Neutrophil (primary cell): ENCODE data around the gene HDAC11.

Experiments
- H3K27ac ChIP-seq: fragments of 200-600 bp; sonication (generic); 2 replicates; pipeline ENCODE4 v1.5.1; 2016; ENCODE audit warnings: mild to moderate bottlenecking, moderate library complexity
- H3K27me3 ChIP-seq: fragments of 200-600 bp; sonication (generic); 2 replicates; pipeline ENCODE4 v1.6.0; 2016; ENCODE audit warnings: mild to moderate bottlenecking
- H3K36me3 ChIP-seq: fragments of 200-600 bp; sonication (generic); 2 replicates; pipeline ENCODE4 v1.5.1; 2017
- H3K4me1 ChIP-seq, 2 experiments: fragments of 200-600 bp in 1 of 2; sonication (generic) in 1 of 2; 1 replicate in 1 of 2; 2 replicates in 1 of 2; pipeline versions ENCODE4 v1.5.1 to v1.6.1; 2013 to 2016; ENCODE audit warnings: low read depth in 1 of 2, low read length in 1 of 2, mild to moderate bottlenecking in 1 of 2, moderate library complexity in 1 of 2; ENCODE audit not compliant: control insufficient read depth in 1 of 2, insufficient read depth in 1 of 2
- H3K4me3 ChIP-seq, 2 experiments: fragments of 200-600 bp in 1 of 2; sonication (generic) in 1 of 2; 1 replicate in 1 of 2; 2 replicates in 1 of 2; pipeline ENCODE4 v1.5.1; 2013 to 2016; ENCODE audit warnings: low read depth in 1 of 2, low read length in 1 of 2, mild to moderate bottlenecking in 1 of 2, moderate library complexity in 1 of 2
- H3K9me3 ChIP-seq: fragments of 200-600 bp; sonication (generic); 2 replicates; pipeline ENCODE4 v1.5.1; 2016
- TF ChIP-seq, protein P1 (sequence below): fragments of 200-600 bp; sonication (generic); IDR thresholded peaks from 2 replicates; pipeline ENCODE4 v1.5.1; 2016; ENCODE audit warnings: antibody characterized with exemption

HDAC11 gene

DNA sequence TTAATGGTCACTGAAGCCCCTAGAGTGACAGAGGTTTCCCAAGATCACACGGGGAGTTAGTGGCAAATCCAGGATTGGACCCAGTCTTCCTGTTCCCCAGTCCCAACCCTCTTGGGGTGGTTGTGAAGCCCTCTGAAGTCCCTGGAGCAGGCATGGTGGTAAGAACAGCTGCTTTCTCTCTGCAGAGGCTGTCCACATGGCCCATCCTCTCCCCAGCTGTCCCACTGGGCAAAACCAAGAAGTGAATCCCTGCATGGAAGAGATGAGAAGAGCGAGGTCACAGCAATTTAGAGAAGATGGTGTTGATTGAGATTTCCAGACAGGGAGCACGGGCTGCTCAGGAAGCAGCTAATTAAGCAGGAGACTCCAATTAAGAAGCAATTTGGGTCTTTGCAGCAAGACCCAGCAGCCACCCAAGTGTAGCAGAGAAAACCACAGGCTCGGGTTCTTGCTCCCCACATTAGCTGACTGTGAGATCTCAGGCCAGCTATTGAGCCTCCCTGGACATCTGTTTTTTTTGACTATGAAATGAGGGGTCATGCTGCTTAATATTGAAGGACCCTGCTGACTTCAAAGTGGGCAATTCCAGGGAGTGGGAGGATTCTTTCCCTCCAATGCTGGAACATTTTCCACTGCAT, 14.8 kb upstream of the HDAC11 start:
- Histone ChIP-seq H3K27ac (no peak overlapping the region), H3K27me3 (peaks cover 17% of the 10 kb centered on the region), H3K4me1 (no peaks in the 10 kb centered on the region), H3K9me3 (no peaks in the 10 kb centered on the region), H3K4me3 (no peak overlapping the region), H3K36me3 (no peaks in the 10 kb centered on the region)
- TF ChIP-seq, protein P1, sequence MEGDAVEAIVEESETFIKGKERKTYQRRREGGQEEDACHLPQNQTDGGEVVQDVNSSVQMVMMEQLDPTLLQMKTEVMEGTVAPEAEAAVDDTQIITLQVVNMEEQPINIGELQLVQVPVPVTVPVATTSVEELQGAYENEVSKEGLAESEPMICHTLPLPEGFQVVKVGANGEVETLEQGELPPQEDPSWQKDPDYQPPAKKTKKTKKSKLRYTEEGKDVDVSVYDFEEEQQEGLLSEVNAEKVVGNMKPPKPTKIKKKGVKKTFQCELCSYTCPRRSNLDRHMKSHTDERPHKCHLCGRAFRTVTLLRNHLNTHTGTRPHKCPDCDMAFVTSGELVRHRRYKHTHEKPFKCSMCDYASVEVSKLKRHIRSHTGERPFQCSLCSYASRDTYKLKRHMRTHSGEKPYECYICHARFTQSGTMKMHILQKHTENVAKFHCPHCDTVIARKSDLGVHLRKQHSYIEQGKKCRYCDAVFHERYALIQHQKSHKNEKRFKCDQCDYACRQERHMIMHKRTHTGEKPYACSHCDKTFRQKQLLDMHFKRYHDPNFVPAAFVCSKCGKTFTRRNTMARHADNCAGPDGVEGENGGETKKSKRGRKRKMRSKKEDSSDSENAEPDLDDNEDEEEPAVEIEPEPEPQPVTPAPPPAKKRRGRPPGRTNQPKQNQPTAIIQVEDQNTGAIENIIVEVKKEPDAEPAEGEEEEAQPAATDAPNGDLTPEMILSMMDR, result no peak

- Histone ChIP-seq H3K4me3 (no peak overlapping the region), H3K27ac (no peak overlapping the region), H3K36me3 (no peaks in the 10 kb centered on the region), H3K27me3 (peaks cover 26% of the 10 kb centered on the region), H3K9me3 (no peaks in the 10 kb centered on the region), H3K4me1 (no peaks in the 10 kb centered on the region)
- TF ChIP-seq, protein P1, result no peak
These were observed 13.3 kb upstream of the HDAC11 start for GRCh38 chr3:13466781-13467180.

DNA sequence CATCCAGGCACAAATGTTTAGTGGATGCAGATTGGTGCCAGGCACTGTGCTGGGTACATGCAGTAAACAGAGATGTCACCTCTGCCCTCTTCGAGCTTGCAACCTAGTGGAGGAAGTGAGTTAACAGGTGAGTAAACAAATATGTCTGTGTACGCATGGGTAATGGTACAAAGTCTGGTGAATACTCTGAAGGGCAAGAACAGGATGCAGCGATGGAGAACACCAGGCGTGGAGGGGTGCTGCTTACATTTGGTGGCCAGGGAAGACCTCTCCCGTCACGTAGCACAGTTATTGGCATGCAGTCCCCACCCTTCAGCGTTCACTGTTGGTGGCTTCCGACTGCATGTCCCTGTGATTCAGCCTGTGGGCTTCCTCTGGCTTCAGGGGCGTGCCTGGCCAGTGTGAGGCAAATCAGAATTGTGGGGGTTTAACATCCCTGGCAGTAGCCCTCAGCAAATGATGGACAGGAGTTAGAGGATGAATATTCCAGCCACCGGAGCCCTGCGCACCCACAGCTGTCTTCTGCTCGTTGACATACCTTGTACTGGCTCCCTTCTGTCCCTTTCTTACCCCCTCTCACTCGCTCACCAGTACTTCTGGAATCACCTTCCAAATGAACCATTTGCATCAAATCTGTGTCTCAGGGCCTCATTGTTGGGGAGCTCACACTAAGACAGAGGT, 9.1 kb upstream of the HDAC11 start:
- TF ChIP-seq, protein P1, result no peak
- no peaks in the 10 kb centered on the region for H3K4me1 ChIP-seq
- peaks cover 11% of the 10 kb centered on the region for H3K27me3 ChIP-seq
- no peak overlapping the region for H3K4me3 ChIP-seq
- no peak overlapping the region for H3K27ac ChIP-seq
- H3K36me3 ChIP-seq, result no peaks in the 10 kb centered on the region
- H3K9me3 ChIP-seq, result no peaks in the 10 kb centered on the region

- Histone ChIP-seq H3K4me1 (no peaks in the 10 kb centered on the region), H3K36me3 (no peaks in the 10 kb centered on the region), H3K27ac (no peak overlapping the region), H3K4me3 (no peak overlapping the region), H3K9me3 (no peaks in the 10 kb centered on the region), H3K27me3 (peaks cover 9% of the 10 kb centered on the region)
- TF ChIP-seq, protein P1, result no peak
These were observed 7.8 kb upstream of the HDAC11 start for GRCh38 chr3:13472286-13472685.

DNA sequence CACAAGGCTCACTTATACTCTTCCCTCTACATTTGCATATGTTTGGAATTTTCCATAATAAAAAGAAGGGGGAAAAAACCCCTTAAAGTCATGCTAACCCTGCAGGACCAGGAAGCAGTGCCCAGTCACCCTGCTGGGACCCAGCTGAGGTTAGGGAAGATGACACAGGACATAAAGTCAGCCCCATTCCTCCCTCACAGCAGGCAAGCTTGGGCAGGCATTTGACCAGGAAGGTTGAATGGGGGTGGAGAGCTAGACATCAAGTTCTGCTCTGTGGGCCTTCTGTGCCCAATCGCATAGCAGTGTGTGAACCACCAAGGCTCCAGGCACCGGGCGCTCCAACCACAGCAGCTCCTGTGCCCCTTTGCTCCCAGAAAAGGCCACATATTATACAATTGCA, 7.1 kb upstream of the HDAC11 start:
- H3K9me3 ChIP-seq, result no peaks in the 10 kb centered on the region
- H3K4me3 ChIP-seq, result no peak overlapping the region
- TF ChIP-seq, protein P1, result no peak
- no peak overlapping the region for H3K27ac ChIP-seq
- H3K36me3 ChIP-seq, result no peaks in the 10 kb centered on the region
- H3K4me1 ChIP-seq, result no peaks in the 10 kb centered on the region
- peaks cover 9% of the 10 kb centered on the region for H3K27me3 ChIP-seq
